GM18867 (cell line): ENCODE measurements around the gene SPTBN2.

ENCODE experiments used
- ATAC-seq: cut with Tn5 transposase; IDR thresholded peaks from one replicate; pipeline ENCODE4 v1.9.1; 2021; ENCODE audit warnings: mild to moderate bottlenecking, moderate library complexity; ENCODE audit not compliant: unreplicated experiment

Gene SPTBN2

DNA sequence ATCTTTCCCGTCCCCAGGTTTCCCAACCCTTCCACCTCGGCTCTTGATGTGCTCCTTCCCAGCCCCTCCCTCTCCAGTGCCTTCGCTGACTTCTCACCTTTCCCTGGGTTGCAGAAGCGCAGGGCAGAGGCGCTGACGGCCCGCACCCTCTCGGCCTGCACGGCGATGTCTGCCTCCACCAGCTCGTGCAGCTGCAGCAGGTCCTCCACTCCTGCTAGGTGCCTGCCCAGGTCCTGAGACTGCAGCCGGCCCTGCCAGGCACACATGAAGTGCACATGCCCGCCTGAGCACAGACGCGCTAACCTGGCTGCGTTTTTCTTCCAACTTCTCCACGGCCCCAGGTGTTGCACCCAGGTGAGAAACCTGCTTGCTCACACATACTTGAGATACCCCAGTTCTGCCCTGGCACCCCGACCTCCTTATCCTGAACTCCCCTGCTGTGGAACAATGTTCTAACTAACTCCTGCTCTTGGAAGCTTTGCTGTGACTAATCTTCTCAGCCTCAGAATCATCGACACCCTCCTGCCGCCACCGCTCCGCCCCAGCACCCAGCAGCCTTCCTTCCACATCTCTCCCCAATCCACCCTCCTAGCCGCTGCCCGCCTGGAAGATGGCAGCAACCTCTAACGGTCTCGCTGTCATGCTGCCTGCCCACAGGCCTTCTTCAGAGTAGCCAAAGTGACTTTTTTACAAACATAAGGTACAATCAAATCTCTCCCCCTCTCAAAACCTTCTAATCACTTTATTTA is 23.3 kb downstream of the SPTBN2 start:
- no peak for ATAC-seq

DNA sequence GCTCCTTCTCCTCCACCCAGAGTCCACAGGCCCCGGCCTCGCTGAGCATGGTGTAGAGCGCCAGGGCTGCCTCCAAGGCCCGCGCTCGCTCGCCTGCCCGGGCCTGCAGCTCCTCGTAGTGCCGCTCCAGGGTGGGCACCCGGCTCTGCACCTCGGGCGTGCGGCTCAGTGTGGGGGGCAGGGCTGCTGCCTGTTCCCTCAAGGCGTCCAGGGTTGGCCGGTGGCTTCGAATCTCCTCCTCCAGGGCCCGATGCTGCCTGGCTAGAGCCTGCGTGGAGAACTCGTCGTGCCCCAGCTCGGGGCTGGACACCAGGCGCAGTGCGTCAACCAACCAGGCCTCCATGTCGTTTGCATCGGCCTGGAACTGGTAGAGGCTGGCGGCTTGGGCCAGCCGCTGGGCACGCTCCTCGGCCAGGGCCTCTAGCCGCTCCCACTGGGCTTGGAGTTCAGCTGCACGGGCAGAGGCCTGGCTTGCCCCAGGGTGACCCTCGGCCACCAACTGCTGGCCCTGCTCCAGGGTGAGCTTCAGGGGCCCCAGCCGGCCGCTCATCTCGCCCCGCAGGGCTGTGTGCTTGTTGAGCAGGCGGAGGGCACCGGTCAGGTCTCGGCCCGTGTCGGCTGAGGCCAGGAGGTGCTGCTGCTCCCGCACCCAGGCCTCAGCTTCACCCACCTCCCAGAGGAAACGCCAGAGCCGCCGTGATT is 24.2 kb downstream of the SPTBN2 start:
- ATAC-seq = no peak

DNA sequence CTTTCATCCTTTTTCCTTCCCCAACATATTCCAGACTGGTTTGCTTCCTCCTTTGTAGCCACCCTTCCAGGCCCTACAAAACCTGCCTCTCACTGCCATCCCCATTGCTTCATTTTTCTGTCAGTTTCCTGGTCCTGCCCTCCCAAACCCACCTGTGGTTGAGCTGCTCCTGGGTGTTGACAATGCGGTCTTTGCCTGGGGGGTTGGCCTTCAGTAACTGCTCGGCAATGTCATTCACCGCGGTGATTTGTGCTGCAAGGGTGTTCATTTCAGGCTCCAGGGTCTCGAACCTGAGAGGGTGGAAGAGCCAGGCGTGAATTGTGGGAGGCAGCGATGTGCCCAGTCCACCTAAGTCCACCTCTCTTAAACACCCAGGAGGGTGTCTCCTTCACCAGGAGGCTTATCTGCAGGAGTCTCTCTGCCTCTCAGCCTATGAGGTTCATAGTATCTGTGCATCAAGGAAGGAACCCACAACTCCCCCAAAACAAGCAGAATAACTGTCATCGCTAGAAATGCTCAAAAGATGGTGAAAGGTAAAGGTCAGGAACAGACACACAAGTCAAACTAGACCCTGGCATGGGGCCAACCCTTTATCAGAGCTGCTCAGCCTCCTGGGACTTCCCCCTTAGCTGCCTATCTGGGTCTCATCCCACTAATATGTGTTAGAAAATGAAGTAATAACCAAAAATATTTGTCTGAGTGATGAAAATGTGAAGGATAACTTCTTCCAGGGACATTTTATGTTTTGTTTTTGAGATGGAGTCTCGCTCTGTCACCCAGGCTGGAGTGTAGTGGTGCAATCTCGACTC is 27.4 kb downstream of the SPTBN2 start:
- ATAC-seq = no peak

DNA sequence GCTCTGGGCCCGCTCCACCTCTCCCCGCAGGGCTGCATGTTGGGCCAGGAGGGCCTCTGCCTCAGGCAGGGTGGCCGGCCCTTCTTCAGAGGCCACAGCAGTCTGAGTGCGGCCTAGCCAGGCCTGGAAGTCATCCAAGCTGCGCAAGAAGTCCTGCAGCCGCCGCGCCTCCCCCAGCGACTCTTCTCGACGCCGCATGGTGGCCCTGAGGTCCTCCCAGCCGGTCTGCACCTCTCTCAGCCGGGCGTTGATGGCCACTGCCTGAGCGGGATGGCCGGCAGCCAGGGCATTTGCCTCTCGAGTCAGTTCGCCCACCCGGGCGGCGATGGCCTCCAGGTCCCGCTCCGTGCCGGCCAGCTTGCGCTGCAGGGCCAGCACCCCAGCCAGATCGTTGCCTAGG is 28.3 kb downstream of the SPTBN2 start:
- no peak for ATAC-seq

DNA sequence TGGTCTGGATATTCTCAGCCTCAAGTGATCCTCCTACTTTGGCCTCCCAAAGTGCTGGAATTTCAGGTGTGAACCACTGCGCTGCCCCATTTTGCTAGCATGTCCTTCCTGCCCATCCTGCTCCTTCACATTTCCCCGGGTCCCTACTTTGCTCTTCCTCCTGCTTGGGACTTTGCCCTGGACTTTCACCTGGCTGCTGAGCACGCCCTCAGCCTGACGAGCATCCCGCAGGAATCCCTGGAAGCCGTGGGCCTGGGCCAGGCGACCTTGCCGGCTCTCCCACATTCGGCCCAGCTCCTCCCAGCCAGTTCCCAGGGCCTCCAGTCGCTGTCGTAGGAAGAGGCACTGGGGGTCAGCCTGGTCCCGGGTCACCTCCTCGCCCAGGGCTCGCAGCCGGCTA is 28.7 kb downstream of the SPTBN2 start:
- ATAC-seq = no peak

DNA sequence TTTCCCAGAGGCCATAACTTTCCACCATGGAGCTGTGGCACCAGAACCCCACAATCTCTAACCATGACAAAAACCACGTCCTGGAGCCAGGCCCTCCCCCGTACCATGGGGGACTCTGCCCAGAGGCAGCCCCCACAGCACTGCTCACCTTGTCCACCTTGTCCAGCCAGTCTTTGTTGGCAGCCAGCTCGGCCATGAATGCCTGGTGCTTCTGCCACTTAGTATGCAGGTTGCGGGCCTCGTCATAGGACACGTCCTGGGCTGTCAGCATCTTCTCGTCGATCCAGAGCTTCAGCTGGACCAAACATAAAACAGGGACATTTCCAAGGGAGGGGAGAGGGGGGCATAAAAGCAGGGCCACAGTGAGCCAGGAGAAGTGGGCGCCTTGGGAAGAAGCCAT is 30.5 kb downstream of the SPTBN2 start:
- no peak for ATAC-seq

DNA sequence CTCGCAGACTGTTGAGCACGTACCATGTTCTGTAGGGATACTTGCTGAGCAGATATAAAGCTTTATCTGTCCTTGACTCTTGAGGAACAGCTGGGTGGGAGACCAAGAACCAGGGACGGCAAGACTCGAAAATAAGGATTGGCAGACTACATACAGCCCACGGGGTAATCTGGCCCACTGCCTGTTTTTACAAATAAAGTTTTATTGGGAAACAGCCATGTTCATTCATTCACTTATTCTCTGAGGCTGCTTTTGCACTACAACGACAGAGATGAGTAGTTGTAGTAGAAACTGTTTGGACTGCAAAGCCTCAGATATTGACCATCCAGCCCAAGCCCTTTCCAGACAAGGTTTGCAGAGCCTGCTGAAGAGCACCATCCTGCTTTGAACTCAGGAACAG is 31.0 kb downstream of the SPTBN2 start:
- ATAC-seq = no peak

DNA sequence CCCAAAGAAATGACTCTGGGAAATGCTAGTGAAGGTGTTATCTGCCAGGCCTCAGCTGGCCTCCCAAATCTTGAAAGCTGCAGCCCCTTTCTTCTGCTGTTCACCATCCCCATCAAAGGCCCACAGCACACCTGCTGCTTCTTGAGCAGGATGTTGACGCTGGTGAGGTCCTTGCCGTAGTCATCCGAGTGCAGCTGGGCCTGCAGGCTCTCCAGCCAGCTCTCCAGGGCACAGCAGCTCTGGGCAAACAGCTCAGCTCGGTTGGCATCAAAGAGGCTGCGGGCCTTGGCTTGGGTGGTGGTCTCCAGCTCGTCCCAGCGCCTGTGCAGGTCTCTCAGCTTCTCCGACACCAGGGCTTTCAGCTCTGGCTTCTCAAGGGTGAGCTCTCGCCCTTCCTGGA is 32.9 kb downstream of the SPTBN2 start:
- no peak for ATAC-seq

DNA sequence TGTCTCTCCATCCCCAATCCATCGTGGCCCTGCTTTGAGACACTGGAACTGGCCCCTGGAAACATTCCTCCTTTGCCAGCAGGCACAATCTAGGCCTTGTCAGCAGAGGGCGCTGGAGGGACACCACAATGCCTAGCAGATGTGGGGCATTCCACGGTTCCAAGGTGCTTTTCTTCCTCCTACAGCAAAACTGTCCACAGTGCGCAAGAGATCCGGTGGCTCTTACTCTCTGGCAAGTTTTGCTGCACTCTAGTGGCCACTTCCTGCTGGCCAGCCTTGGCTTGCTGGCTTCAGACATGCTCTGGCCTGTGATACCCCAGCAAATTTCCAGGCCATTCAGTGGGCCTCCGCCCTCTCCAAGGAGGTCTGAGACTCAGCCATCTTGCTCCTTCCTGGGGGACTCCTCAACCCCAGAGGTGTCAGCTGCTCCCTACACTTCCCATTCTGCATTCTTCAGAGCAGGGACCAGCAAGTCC is 34.2 kb downstream of the SPTBN2 start:
- ATAC-seq = peak; percentile 50

DNA sequence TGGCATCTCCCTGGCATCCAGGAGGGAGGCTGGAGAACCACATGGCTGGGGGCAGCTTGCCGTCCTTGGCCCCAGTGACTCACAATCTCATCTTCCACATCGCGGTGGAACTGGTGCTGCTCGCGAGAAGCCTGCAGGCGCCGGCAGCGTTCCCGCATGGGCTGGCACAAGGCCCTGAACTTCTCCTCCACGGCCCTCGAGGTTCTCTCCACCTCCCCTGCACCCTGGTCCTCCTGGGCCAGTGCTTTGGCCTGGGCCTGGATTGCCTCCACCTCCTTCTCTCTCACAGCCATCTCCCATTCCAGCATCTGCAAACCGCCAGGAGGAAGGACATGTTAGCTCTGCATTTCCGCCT is 35.0 kb downstream of the SPTBN2 start:
- no peak for ATAC-seq

DNA sequence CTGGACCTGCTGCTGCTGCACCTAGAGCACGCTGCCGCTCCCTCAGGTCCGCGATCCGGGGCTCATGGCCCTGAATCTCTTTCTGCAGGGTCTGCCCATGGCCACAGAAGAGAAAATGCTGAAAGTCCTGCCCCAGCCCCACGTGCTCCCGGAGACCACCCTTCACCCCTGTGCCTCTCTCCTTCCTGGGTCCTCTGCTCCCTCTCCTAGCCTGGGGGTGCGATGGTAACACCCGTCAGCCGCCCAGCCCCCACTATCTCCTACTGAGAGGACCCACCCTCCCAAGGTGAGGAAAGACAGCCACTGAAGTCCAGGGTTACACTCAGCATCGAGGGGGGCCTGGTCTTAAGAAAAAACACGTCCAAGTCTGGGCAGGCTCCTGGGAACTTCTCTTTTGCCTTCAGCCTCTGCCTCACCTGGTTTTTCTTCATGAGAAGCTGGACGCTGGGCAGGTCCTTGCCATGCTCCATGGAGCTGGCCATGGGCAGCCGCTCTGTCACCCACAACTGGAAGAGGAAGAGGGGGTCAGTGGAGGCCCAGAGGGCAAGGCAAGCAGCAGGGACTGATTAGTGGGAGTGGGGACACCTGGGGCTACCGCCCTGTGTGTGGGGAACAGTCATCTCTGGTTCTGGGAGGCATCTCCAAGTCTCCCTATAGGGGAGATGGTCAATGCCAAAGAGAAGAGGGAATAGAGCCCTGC is 35.5 kb downstream of the SPTBN2 start:
- ATAC-seq = no peak

DNA sequence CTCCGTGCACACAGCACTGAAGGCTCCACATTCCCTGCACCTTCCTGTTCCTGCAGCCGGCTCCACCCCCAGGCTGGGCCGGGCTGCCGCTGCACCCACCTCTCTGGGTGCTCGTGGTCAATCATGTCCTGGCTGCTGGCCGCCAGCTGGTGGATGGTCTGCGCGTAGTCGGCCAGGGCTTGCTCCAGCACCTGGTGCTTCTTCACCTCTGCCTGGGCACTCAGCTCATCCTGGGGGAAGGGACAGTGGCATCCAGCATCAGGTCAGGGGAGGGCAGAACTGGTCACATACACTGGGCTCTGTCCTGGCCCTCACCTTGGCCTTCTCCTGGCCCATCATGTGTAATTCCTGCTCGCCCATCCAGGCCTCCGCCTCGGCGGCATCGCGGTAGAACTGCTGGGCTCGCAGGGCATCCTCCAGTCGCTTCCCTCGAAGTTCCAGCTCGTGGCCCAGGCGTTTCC is 36.1 kb downstream of the SPTBN2 start:
- ATAC-seq = no peak

DNA sequence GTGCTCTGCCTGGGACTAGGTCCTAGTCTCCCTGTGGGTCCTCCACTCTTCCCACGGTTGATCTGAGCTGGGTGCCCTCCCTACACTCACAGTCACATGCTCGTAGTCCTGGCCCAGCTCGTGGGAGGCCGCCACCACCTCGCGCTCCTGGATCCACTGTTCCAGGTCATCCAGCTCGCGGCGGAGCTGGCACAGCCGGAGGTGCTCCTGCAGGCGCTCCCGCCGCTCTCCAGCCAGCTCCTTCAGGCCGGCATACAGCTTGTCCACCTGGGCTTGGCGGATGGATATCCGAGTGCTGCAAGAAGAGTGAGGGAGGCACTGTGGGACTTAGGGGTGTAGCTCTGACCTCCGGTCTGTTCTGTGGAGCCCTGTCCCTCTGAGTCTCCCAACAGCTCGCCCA is 36.6 kb downstream of the SPTBN2 start:
- no peak for ATAC-seq

DNA sequence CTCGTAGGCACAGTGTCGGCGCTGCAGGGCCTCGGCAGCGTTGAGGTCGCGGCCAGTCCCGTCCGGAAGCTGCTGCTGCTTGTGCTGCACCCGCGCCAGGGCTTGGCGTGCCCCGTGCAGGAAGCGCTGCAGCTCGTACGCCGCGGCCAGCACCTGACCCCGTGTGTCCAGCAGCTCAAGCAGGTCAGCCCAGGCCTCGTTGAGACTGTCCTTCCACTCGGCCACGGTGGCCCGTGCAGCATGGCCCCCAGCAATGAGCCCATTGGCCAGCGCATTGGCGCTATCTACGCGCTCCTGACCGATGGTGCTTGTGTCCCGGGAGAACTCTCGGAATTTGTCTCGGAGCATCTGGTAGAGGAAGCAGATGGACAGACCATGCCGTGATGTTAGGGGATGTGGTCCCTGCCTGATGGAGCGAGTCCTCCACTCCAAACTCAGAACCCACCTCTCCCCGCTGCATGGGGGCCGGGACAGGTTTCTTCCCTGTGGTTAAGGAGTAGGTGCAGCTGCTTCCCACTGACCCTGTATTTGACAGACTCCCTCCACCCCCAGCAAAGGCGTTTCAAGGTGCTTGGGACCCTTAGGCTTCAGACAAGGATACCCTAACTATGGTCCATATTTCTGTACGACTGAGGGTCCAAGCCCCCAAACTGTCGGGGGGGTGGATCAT is 37.6 kb downstream of the SPTBN2 start:
- no peak for ATAC-seq

DNA sequence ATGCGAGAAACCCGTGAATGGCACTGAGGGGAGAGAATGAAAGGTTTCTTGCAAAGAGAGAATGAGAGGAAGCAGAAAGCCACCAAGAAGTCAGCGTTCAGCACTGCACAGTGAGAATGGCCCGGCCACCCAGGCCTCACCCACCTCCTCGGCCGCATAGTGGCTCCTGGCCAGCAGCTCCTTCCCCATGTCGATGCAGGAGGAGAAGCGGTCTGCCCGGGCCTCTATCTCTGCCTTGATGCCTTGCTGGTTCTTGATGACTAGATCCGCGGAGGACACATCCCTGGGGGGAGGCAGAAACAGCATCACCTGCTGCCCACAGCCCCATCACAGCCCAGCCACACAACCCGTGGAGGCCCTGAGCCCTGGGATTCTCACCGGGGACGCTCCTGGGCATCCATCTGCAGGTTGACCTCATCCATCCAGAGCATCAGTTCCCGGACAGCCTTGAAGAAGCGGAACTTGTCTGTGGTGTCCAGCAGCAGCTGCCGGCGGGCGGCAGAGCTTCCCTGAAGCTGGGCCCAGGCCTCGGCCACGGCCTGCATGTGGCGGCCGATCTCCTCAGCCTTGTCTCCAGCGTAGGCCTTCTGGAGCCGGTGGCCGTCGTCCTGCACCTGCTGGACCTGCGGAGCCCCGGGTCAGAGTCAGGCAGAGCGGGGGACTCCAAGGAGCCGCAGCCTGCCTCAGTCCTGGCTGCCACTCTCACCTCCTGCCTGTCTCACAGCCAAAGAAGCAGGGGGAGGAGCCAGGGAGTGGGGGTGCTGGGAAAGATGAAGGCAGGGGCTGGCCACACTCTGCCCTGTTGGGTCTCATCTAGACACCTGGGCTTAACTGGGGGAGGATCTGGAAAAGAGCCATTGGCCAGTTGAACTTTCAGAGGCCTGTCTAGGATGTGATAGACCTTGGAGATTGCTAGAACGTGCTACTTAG is 39.1 kb downstream of the SPTBN2 start:
- ATAC-seq = no peak

DNA sequence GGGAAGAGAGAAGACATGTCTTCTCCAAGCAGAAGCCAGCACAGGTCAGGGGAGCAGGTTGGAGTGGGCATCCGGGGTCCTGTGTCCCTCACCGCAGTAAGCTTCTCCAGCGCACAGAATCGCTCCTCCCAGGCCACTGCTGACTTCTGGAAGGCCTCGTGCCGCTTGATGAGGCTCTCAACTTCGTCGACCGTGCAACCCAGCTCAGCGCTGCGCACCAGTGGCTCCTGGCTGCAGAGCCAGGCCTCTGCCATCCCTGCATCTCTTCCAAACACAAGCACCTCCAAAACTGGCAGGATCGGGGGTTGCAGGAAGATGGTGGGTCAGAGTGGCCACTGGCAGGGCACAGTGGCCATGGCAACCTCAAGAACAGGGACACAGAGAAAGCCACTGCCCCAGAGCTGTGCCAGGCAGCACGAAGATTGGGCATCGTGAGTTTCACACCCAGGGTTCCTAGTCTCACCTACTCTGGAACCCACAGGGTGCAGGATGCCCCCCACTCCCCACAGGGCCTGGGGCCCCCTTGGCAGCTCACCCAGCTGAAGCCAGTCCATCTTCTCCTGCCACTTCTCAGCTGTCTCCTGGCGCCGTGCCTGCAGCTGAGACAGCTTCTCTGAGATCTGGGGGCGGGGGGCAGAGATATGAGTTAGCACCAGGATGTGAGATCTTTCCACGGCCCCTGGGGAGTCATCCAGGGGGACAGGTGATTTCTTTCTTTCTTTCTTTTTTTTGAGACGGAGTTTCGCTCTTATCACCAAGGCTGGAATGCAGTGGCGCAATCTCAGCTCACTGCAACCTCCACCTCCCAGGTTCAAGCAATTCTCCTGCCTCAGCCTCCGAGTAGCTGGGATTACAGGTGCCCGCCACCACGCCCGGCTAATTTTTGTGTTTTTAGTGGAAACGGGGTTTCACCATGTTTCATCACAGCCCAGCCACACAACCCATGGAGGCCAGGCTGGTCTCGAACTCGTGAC is 40.2 kb downstream of the SPTBN2 start:
- no peak for ATAC-seq

DNA sequence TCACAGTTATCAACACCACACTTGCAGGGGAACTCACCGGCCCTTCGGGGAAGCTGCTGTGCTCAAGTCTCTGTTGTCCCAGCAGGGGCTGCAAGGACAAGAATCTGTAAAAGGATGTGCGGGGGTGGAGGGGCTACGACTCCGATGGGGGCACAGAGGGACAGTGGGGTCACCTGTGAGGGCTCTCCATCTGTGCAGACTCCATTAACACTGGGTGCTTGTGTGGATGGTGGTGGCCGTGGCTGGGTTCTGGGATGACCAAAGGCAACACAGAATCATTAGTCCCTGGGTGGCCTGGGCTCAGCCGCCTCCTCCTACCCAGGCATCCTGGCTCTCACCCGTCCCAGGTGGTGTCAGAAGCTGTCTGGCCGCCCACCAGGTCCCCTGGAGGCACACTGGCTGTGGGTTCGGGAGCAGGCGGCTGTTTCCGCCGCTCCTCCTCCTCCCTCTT is 41.2 kb downstream of the SPTBN2 start:
- ATAC-seq = no peak
